GM12891 (cell line): ENCODE results near the gene TRIM50.

Experiments
- POLR2A ChIP-seq: IDR thresholded peaks from 2 replicates; pipeline ENCODE4 v1.6.1; 2011; ENCODE audit warnings: low read depth, low read length, control low read depth
- POLR2AphosphoS5 ChIP-seq: IDR thresholded peaks from 2 replicates; pipeline ENCODE4 v1.6.1; 2011; ENCODE audit warnings: low read depth, low read length, control low read depth
- TAF1 ChIP-seq: IDR thresholded peaks from 2 replicates; pipeline ENCODE4 v1.6.1; 2011; ENCODE audit warnings: low read depth, low read length, control low read depth

DNA sequence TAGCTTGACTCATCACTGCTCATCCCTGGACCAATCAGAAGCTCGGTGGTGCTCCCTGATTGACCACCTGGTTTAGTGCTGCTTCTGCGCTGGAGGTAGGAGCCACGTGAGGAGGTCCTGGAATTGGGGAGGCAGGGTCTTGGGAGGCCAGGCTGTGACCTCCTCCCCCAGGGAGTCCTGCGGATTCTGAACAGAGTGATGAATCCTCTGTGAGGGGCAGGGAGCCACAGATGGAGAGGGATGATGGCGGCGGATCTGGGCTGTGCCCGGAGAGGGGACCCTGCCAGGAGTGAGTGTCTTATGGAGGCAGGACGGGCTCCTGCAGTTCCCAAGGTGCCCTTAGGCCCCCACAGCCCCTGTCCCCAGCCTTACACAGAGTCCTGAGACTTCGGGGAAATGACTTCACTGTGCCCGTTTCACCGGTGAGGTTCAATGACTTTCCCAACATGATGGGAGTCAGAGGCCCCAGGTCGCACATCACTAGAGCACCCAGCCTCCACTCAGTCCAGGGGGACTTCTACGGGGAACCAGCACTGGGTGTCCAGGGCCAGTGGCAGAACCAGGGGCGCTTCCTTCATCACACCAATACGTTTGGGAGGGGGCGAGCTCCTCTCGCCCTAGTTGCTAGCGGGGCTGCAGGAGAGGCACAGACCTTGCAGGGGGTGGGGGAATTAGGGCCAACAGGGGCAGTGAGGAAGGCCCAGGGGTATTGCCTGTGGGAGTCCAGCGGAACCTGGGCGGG, 49.0 kb upstream of the TRIM50 start:
- TF ChIP-seq POLR2AphosphoS5 = no peak
- TF ChIP-seq POLR2A = no peak
- no peak for TF ChIP-seq TAF1
